Activated CD4-positive, alpha-beta T cell treated with anti-CD3 and anti-CD28 coated beads, Interleukin-2, amount 50 U/mL, for 16 hours (primary cell): ENCODE data around the gene FAM78B.

Experiments
- DNase-seq: peaks from one replicate; pipeline ENCODE4 v3.0.0-alpha.2; 2020

FAM78B gene

DNA sequence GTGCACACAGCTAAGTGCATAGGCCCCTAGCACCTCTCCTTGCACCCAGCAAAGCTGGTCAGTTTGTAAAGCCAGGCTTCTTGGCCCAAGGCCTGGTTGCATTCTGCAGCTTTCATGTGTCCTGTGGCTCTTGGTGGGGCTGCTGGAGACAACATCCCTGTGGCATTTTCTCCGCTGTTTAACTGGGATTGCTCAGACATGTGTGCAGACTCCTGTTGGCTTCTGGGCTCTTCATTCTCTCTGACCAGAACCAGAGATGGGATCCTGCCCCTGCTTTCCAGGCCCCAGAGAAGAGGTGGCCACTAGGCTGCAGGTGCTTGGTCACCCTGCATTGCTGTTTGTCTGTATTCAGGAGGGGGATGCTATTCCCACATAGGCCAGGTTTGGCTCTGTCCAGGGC lies 50.8 kb downstream of the FAM78B start:
- no peak for DNase-seq

GRCh38 chr1:166114419-166114818 lies 52.4 kb downstream of the FAM78B start:
- DNase-seq: no peak

- no peak for DNase-seq
Measured at GRCh38 chr1:166113630-166114029, 53.2 kb downstream of the FAM78B start.

- no peak for DNase-seq
Measured at GRCh38 chr1:166113031-166113430, 53.8 kb downstream of the FAM78B start.

- no peak for DNase-seq
Measured at GRCh38 chr1:166112425-166112824, 54.4 kb downstream of the FAM78B start.

GRCh38 chr1:166111430-166111829 lies 55.4 kb downstream of the FAM78B start:
- DNase-seq: no peak

DNA sequence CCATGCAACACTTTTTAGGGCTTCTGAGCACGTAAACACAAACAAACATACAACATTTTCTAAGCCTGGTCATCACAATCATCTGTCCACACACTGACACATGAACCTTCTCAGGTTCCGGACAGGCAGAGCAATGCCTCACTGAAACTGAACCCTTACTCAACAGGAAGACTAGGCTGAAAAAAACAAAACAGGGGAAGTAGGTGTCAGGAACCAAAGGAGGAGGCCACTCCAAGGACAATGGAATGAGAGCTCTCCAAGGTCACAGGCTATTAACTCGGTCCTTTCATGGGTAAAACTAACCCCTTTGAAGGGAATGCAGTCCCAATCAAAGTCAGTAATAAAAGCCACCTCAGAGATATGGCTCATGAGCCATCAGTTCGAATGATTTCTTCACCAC lies 76.6 kb downstream of the FAM78B start:
- DNase-seq: no peak

- no peak for DNase-seq
Measured at GRCh38 chr1:166089804-166090203, 77.0 kb downstream of the FAM78B start.

- no peak for DNase-seq
Measured at GRCh38 chr1:166088572-166088955, 78.2 kb downstream of the FAM78B start.

GRCh38 chr1:166087734-166088571 lies 78.8 kb downstream of the FAM78B start:
- DNase-seq: no peak

GRCh38 chr1:166086113-166086883 lies 80.5 kb downstream of the FAM78B start:
- DNase-seq: no peak

GRCh38 chr1:166084613-166085012 lies 82.2 kb downstream of the FAM78B start:
- DNase-seq: no peak

DNA sequence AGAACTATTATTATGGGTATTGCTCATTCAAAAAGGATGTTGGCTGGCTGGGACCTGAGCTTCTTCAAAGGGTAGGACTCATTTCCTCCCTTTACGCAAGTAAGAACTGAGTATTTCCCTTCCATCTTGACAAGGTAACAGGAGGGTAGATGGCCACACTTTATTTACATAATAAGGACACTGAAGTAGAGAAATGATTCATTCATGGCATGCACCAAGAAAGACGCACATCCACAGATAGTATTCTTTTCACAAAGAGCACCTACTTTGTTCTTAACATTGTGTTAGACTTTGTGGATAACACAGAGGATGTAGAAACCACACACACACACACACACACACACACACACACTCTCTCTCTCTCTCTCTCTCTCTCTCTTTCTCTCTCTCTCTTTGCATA lies 82.9 kb downstream of the FAM78B start:
- peak; percentile 75 for DNase-seq

GRCh38 chr1:166082601-166083000 lies 84.2 kb downstream of the FAM78B start:
- DNase-seq: no peak

DNA sequence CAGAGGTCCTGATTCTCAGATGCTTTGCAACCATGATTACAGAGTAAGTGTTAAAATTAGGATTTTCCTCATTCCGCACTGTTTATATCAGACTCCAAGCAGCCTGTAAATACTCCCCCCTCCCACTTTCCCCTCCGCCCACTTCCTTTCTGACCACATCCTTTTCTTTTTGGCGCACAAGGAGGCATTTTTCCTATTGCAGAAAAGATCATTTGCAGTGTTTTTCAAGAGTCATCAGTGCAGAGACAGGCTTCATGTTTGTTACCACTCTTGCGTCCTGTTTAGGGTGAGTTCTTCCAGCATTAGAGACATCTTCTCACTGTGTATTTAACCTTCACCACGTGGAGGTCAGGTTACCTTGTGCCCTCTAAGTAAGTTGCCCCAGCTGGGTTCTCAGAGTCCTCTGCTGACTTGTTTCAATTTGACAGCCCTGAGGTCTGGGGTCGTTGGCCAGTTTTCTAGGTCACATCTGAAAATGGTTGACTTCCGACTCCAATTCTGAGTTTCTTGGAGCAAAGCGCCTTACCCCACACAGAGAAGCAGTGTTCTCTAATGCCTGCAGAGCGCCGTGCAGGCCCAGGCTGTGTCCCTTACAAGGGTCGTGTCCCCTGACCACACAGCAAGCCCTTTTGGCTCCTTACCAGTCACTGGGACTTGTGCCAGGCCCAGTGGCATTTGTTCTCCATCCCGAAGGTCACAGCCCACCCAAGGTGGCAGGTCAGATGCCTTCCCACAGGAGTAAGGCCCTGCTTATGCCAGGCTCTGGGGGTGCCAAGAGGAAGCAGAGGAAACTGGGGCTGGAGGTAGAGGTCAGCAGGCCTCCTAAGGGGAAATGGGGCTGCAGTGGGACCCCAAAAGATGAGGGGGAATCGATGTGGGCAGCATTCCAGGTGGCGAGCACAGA lies 85.6 kb downstream of the FAM78B start:
- DNase-seq: peak; percentile 26

GRCh38 chr1:166080277-166080966 lies 86.4 kb downstream of the FAM78B start:
- peak; percentile 10 for DNase-seq

DNA sequence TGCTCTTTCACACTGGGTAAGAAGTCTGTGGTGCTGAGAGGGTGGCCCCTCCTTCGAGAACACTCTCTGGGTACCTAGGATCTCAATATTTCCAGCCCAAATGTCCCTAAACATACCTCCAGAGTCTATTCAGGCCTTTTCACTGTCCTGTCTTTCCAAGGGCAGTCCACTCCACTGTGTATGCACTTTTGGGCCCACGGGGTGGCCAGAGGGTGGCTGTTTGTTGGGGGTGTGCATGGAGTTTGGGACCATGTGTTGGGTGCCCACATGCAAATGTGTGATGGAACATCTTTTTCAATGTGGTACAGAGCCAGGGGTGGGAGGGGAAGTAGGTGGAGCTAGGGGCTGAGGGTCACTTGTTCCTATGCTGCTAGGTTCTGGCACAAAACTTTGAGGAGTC lies 87.5 kb downstream of the FAM78B start:
- DNase-seq: no peak

GRCh38 chr1:166073489-166073888 lies 93.3 kb downstream of the FAM78B start:
- DNase-seq: no peak

DNA sequence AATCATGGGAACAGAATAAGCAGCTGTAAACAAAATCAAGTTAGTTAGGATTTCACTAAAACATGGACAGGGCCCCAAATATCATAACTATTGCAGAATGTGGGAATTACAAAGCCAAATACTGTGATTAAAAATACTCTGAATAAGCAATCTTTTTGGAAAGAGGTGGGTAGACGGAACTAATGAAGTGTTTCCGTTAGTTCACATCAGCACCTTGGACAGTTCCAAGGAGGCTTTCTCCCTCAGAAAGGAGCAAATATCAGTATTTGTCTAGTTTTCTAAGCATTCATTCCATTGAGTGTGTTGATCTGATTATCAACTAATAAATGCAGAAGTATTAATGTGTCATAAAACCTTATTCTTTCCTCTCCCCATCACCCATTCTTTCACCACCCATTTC lies 97.4 kb downstream of the FAM78B start:
- no peak for DNase-seq

DNA sequence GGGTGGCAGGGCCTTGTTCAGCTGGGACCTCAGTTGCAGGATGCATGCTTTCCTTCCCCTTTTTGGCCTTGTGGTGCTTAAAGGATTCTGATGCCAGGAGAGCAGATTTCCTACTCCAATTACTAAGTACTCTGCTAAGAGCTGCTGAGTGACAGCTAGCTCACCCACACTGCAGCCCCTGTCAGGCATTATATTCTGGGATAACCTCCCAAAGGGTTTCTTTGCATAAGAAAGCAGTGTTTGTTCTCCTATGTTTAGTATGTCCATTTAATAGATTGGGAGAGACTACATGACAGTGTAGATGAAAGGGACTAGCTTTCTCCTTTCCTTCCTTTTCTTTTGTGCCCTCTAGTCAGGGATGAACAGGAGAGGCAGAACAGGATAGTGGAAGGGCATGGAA lies 100.7 kb downstream of the FAM78B start:
- DNase-seq: no peak

- DNase-seq: no peak
Measured at GRCh38 chr1:166064951-166065350, 101.8 kb downstream of the FAM78B start.

DNA sequence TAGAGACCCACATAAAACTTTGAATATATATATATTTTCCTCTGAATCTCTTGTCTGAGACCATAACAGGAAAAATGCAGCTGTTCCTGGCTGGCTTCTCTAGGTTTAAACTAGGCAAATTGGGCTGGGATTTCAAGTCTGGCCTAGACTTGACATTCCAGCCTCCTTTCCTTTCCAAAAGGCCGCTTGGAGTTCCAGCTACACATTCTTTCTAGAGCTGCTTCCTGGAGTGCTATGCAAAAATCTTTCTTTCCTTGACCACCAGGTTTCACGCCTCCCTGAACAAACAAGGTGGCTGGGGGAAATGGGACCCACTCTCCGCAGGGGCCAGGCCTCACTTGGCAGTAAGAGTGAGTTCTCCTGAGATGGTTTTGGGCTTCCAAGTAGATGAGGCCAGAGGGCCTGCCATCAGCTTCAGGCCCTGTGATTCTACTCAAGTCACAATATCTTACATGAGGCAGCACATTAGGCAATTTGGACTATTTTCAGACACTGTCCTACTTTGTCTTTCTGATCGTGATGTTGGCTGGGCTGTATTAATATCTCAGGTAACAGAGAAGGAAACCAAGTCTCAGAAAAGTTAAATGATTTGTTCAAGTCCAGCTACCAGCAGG lies 102.4 kb downstream of the FAM78B start:
- DNase-seq: no peak
